Activated CD8-positive, alpha-beta memory T cell treated with anti-CD3 and anti-CD28 coated beads for 24 hours (primary cell): ENCODE data around the gene CBLB.
"Not testable (repeated sequence)": the region's sequence is repeated elsewhere in the genome, so short reads cannot be mapped to it uniquely, and the experiment has no call there.

Experiments
- DNase-seq: peaks from one replicate; pipeline ENCODE4 v3.0.0-alpha.2; 2020

CBLB gene

DNA sequence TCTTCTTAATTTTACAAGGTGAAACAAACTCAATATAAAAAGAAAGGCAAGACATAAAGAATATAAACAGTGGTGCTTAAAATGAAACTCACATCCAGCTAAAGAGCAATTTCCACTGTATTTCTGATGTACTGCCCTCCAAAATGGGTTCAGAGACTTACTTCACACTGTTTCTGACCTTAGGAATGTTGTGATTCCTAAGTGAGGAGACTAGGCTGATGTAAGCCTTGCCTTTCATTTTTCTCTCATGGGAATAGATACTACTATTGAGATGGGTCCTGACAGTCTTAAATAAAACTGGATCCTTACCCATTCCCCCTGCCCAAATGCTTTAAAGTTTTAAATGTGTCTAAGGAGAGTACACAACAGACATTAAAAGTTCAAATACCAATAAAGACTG, 86.9 kb downstream of the CBLB start:
- no peak for DNase-seq

DNA sequence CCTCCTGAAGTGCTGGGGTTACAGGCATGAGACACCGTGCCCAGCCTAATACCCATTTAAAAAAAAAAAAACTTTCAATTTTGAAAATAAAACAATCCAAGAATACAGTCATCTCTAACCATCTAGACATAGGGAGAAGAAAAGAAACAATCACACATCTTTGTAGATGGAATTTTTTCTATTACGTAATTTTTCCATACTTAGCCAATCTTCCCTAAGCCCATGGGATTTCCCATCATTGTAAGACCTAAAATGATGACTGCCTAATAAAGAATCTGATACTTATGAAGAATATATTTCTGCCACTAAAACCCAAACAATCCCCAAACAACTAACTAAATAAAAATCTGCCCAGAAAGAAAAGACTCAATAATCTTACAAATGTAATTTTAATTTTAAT, 88.7 kb downstream of the CBLB start:
- no peak for DNase-seq

DNA sequence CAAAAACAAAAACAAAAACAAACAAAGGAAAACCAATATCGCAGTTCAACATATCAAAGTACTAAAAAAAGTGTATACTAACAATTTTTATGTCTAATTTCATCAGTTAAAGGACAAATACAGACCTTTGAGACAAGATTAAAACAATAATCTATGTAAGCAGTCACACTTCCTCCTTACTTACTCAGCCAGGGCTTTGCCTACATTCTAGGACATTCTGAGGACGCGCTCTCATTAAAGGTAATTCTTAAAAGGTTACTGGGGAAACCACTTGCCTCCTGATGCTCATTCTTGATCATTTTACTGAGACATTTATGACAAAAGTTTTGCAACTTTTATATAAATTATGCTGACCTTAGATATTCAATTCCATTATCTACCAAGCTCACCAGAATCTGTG, 93.4 kb downstream of the CBLB start:
- no peak for DNase-seq

DNA sequence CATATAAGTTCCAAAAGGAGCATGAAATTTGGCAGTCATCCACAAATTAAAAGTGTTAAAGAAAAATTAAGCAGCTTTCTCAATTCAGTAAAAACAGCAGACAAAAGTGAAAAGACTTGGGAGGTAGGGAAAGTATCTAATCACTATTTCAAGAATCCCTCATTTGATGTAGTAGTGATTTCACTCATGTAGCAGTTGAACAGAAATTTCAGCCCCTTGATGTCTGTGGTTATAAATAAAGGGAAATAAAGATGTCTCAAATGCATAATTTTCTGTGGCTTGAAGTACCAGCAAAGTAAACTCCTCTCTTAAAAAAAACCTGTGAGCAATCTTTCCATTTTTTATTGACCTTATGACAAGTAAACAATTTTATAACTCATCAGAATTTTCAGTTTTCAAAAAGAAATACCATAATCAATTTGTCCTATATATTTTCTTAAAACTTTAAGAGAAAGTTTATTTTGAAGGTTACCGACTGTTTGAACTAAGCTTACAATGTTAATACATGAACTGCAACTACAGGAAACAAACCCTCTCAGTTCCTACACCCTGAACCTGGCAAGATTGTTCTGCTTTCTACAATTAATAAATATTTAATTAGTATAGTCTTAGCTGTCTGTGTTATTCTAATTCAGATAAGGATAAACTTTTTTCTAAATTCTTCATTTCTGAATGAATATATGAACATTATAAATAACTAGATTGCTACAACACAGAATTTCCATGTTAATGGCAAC, 94.2 kb downstream of the CBLB start:
- DNase-seq: no peak

DNA sequence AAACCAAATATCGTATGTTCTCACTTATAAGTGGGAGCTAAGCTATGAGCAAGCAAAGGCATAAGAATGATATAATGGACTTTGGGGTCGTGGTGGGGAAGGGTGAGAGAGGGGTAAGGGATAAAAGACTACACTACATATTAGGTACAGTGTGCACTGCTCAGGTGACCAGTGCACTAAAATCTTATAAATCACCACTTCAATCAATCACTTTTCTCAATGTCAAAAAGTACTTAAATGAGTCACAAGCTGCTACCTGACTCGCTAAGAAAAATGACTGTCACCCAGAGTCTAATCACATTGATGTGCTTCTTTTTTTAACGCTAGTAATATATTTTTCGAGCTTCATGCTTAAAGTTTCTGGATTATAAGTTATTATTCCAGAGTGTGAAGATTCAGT, 95.5 kb downstream of the CBLB start:
- no peak for DNase-seq

DNA sequence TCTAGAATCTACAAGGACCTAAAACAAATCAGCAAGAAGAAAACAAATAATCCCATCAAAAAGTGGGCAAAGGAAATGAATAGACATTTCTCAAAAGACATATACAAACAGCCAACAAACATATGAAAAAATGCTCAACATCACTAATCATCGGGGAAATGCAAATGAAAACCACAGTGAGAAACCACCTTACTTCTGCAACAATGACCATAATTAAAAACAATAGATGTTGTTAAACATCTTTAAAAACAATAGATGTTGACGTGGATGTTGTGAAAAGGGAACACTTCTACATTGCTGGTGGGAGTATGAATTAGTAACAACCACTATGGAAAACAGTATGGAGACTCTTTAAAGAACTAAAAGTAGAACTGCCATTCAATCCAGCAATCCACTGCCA, 96.2 kb downstream of the CBLB start:
- no peak for DNase-seq

DNA sequence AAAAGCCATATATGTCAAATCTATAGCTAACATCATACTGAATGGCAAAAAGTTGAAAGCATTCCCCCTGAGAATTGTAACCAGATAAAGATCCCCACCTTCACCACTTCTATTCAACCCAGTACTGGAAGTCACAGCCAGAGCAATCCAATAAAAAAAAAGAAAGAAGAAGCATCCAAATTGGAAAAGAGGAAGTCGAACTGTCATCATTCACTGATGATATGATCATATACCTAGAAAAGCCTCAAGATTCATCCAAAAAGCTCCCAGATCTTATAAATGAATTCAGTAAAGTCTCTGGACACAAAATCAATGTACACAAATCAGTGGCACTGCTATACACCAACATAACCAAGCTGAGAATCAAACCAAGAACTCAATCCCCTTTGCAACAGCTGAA, 97.4 kb downstream of the CBLB start:
- no peak for DNase-seq

DNA sequence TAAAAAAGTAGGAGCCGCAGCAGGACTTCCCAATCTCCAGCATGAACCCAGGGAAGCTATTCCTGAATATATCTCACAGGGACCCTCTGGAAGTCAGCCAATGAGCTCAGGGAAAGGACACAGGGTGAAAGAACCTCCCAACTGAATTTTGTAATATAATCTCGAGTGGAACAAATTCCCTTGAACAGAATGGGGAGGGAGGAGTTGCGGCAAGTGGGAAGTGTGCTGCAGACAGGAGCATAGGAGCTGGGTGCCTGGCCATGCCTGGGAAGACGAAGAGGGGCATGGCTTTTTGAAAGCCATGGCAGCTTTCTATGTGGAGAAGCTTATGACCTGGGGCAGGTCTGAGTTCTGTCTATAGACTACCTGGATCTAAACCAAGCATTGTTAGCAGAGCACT, 98.4 kb downstream of the CBLB start:
- no peak for DNase-seq

DNA sequence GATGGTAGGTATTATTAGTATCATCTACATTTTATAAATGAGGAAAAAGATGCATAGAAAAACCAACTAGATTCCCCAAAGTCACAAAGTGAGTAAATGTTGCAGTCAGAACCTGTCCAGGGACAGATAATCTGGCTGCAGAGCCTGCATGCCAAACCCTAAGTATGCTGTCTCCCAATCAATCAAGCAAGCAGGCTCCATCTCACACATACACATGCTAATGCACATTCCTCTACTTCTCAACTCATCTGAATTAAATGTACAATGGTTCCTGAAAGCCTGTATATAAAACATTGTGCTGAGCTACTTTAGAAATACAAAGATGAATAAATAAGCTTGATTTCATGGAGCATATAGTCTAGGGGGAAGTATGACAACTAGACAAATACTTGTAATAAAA, 101.0 kb downstream of the CBLB start:
- DNase-seq: no peak

DNA sequence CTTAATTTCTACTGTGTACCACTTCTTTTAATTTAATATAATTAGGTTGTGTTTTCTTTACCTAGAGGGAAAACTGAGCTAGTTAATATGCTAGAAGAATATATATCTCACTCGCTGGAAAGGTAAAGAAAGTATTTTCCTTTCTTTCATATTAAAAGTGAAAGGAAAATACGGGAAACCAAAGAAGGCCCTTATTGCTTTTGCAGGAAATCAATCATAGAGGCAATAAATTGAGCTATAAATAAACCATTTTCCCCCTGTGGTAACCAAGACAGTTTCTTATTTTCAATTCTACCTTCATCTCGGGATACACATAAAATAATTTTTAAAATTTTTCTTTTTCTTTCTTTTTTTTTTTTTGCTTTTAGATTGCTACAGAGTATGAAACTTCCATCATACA, 101.6 kb downstream of the CBLB start:
- DNase-seq: no peak

DNA sequence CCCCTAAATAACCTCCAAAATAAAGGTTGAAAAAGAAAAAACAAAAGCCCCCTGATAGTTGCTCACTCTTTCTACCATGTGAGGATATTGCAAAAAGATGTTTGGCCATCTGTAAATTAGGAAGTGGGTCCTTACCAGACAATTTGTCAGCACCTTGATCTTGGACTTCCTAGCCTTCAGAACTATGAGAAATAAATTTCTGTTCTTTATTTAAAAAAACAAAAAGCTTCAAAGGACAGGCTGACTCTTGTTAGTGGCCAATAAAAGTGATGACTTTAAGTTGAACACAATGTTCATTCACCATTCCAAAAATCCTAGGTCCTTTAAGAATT, 103.5 kb downstream of the CBLB start:
- DNase-seq: no peak

DNA sequence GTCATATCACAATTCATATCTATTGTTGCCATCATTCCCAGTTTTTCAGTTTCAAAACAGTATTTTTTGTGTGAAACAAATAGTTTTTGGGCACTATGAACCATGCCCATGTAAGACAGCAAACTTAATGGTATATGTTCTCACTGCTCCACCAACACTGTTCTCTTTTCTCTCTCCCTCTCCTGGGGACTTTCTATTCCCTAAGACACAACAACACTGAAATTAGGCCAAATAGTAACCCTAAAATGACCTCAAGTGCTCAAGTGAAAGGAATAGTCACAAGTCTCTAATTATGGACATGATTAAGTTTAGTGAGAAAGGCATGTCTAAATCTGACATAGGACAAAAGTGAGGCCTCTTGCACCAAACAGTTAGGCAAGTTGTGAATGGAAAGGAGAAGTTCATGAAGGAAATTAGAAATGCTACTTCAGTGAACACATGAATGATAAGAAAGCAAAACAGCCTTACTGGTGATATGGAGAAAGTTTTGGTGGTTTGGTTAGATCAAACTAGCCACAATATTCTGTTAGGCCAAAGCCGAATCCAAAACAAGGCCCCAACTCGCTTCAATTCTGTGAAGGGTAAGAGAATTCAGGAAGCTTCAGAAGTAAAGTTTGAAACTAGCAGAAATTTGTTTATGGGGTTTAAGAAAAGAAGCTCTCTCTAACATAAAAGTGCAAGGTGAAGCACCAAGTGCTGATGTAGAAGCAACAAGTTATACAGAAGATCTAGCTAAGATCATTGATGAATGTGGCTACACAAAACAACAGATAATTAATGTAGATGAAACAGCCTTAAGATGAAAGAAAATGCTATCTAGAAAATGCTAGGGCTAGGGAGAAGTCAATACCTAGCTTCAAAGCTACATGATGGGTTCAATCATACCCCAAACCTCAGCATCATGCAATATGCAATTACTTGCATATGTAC, 104.2 kb downstream of the CBLB start:
- DNase-seq: no peak

DNA sequence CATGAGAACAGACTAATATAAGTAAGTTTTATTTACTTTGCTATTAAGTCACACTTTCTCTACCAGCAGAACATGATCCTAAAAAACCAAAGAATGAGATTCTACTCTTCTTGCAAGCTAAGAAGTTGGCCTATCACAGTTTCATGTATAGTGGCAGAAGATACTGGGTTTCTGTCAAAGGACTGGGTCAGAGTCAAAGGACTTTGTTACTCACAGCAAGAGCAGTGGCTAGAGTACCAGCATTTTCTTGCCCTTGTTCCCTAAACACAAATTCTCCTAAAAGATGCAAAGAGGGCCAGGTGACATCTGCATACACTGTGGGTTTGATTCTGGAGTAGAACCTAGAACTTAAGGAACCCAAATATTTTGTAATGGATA, 105.2 kb downstream of the CBLB start:
- no peak for DNase-seq

DNA sequence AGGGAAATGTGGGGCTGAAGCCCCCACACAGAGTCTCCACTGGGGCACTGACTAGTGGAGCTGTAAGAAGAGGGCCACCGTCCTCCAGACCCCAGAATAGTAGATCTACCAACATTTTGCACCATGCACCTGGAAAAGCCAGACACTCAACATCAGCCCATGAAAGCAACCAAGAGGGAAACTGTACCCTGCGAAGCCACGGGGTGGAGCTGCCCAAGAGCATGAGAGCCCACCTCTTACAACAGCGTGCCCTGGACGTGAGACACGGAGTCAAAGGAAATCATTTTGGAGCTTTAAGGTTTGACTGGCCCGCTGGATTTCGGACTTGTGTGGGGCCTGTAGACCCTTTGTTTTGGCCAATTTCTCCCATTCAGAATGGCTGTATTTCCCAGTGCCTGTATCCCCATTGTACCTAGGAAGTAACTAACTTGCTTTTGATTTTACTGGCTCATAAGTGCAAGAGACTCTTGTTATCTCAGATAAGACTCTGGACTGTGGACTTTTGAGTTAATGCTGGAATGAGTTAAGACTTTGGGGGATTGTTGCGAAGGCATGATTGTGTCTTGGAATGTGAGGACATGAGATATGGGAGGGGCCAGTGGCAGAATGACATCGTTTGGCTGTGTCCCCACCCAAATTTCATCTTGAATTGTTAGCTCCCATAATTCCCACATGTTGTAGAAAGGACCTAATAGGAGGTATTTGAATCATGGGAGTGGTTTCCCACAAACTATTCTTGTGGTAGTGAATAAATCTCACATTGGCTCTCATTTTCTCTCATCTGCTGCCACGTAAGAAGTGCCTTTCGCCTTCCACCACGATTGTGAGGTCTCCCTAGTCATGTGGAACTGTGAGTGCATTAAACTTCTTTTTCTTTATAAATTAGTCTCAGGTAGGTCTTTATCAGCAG, 105.8 kb downstream of the CBLB start:
- DNase-seq: no peak

DNA sequence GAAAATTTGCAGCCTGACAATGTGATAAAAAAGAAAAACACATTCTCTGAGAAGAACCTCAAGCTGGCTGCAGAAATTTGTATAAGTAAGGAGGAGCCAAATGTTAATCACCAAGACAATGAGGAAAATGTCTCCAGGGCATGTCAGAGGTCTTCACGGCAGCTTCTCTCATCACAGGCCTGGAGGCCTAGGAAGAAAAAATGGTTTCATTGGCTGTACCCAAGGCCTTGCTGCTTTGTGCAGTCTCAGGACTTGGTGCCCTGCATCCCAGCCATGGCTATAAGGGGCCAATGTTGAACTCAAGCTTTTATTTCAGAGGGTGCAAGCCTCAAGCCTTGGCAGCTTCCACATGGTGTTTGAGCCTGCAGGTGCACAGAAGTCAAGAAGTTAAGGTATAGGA, 106.6 kb downstream of the CBLB start:
- DNase-seq: not testable (repeated sequence)

DNA sequence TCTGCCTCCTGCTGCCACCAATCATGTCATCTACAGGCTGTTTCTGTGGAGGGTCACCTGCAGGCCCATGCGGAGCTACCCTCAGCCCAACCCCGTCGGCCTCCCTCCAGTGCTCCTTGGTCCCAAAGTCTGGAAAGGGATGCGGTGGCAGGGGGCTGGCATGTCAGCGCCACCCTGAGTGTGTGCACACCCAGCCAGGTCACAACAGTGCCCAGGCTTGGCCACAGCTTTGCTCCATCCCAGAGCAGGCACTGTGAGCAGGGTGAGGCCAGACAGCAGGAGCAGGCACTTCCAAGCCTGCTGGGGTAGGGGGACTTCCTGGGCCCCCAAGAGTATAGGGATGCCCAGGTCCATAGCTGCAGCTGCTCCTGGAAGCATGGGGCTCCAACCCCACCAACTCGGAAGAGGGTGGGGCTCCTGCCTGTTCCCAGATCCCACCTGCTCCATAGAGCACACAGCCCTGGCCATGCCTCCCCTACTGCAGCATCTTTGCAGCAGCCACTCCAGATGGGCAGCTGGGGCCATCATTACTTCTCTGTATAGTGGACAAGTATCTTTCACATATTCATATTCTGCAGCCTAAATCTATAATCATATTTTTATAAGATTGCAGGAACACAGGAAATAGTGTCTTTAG, 109.3 kb downstream of the CBLB start:
- DNase-seq: no peak

DNA sequence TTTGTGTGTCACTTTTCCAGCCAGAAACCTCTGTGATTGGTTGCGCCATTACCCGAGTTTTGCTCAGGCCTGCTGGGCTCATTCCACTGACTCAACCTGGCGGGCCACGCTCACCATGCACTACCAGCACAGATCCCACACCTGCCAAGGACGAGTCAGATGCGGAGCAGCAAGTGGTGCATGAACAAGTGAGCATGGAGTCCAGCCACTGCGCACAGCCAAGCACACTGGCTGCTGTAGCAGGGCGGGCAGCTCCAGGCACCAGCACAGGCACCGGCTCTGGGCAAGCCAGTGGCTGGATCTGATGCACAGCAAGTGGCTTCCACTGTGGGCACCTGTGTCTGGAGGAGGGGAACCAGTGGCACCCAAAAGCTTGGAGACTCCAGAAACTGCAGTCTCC, 110.4 kb downstream of the CBLB start:
- no peak for DNase-seq

DNA sequence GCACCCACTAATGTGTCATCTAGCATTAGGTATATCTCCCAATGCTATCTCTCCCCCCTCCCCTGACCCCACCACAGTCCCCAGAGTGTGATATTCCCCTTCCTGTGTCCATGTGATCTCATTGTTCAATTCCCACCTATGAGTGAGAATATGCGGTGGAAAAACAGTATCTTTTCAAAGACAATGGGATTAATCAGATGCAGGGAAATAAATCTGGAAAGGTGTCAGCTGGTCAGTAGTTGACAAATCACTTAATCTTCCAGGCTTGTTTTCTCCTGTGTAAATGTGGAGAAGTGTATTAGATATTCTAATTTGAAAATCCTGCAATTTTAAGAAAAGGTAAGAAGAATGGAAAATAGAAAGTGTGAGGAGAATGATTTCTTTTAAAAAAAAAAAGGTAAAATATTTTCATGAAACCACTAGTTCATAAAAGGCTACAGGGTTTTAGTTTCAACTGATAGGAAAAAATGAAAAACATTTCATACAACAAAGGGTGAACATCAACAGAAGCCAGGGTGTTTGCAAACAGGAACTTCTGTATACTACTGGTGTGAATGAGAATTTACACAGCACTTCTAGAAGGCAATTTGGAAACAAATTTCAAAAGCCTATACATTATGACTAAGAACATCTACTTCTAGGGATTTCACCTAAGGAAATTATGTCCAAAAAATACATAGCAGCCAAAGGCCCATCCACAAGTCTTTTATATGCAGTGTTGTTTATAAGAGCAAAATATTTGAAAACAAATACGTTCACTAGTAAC, 113.5 kb downstream of the CBLB start:
- no peak for DNase-seq

DNA sequence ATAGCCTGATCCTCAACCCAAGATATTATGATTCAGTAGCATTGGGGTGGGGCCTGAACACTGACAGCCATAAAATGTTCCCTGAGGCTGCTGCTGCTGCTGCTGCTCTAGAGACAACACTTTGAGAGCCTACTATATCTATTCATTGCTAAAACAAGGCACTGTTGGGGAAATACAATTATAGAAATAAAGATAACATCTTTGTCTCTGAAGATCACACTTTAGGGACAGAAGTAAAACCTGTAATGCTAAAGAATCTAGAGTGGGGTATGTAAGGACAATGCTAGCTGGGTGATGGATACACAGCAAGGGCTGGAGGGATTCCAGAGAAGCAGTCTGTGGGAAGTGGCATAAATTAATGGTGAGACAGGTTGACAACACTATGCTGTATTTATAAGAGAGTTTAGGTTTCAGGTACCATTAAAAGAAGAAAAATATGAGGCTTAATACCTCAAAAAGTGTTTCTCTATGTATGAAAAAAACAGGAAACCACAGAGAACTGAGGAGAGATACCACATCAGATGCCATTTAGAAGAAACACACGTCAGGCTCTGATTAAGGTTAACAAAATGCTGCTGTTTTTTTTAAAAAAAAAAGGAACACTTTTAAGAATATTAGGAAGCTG, 115.9 kb downstream of the CBLB start:
- DNase-seq: no peak

DNA sequence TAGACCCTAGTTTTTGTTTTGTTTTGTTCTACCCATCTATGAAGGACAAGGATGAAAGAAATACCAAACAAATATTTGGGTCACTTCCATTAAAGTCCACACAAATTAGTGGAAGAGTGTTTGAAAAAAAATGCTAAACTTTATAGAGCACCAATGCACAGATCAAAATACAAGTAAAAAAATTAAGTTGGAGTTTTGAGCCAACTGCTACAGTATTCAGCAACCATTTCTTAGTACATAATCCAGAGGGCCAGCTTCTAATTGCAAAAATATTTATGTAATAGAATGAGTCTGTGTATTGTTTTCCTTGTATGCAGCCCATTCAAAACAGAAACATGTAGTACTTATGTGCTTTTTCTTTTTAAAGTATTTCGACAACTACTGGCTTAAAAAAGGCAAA, 121.1 kb downstream of the CBLB start:
- no peak for DNase-seq

DNA sequence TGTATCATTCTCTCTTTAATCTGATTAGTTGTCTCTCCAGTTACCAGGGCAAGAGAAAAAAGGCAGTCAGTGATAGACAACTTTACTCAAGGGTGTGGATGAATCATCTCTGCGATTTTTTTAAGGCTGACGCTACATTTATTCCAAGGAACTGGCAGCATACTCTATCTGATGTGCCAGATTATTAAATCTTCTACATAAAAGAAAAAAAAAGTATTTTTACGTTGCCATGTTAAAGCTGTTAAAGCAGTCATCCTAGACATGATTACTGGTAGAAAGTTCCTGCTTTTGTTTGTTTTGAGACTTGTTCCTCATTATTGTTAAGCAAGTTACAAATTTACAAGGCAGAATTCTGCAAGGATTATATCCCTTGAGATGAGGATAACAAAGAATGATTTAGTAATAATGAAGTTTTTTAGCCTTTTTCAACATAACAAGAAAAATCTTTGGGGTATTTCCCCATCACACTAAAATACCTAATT, 121.7 kb downstream of the CBLB start:
- DNase-seq: no peak
